Neutrophil (primary cell): ENCODE measurements around the gene PADI2.

Experiments
- H3K27ac ChIP-seq: fragments of 200-600 bp; sonication (generic); 2 replicates; pipeline ENCODE4 v1.5.1; 2016; ENCODE audit warnings: mild to moderate bottlenecking, moderate library complexity
- H3K27me3 ChIP-seq: fragments of 200-600 bp; sonication (generic); 2 replicates; pipeline ENCODE4 v1.6.0; 2016; ENCODE audit warnings: mild to moderate bottlenecking
- H3K36me3 ChIP-seq: fragments of 200-600 bp; sonication (generic); 2 replicates; pipeline ENCODE4 v1.5.1; 2017
- H3K4me1 ChIP-seq, 2 experiments: fragments of 200-600 bp in 1 of 2; sonication (generic) in 1 of 2; 1 replicate in 1 of 2; 2 replicates in 1 of 2; pipeline versions ENCODE4 v1.5.1 to v1.6.1; 2013 to 2016; ENCODE audit warnings: low read depth in 1 of 2, low read length in 1 of 2, mild to moderate bottlenecking in 1 of 2, moderate library complexity in 1 of 2; ENCODE audit not compliant: control insufficient read depth in 1 of 2, insufficient read depth in 1 of 2
- H3K4me3 ChIP-seq, 2 experiments: fragments of 200-600 bp in 1 of 2; sonication (generic) in 1 of 2; 1 replicate in 1 of 2; 2 replicates in 1 of 2; pipeline ENCODE4 v1.5.1; 2013 to 2016; ENCODE audit warnings: low read depth in 1 of 2, low read length in 1 of 2, mild to moderate bottlenecking in 1 of 2, moderate library complexity in 1 of 2
- H3K9me3 ChIP-seq: fragments of 200-600 bp; sonication (generic); 2 replicates; pipeline ENCODE4 v1.5.1; 2016
- CTCF ChIP-seq: fragments of 200-600 bp; sonication (generic); IDR thresholded peaks from 2 replicates; pipeline ENCODE4 v1.5.1; 2016; ENCODE audit warnings: antibody characterized with exemption

PADI2 gene

GRCh38 chr1:17137441-17137840 is 18.2 kb upstream of the PADI2 start:
- no peak overlapping the region for H3K27ac ChIP-seq
- no peaks in the 10 kb centered on the region for H3K36me3 ChIP-seq
- no peaks in the 10 kb centered on the region for H3K4me1 ChIP-seq
- no peak for TF ChIP-seq CTCF
- no peak overlapping the region for H3K4me3 ChIP-seq
- H3K27me3 ChIP-seq: no peaks in the 10 kb centered on the region
- no peaks in the 10 kb centered on the region for H3K9me3 ChIP-seq

DNA sequence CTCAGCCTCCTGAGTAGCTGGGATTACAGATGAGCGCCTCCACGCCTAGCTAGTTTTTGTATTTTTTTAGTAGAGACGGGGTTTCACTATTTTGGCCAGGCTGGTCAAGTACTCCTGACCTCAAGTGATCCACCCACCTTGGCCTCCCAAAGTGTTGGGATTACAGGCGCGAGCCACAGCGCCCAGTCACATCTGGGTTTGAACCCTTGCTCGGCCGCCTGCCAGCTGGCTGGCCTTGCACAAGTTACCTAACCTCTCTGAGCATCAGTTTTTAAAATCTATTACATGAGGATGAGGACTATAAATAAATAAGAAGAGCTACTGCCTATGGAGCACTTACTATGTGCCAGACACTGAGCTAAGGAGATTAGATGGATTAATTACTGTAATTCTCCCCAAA is 17.7 kb upstream of the PADI2 start:
- Histone ChIP-seq H3K27me3 (no peaks in the 10 kb centered on the region), H3K4me1 (no peaks in the 10 kb centered on the region), H3K27ac (no peak overlapping the region), H3K36me3 (no peaks in the 10 kb centered on the region), H3K9me3 (no peaks in the 10 kb centered on the region), H3K4me3 (no peak overlapping the region)
- no peak for TF ChIP-seq CTCF

DNA sequence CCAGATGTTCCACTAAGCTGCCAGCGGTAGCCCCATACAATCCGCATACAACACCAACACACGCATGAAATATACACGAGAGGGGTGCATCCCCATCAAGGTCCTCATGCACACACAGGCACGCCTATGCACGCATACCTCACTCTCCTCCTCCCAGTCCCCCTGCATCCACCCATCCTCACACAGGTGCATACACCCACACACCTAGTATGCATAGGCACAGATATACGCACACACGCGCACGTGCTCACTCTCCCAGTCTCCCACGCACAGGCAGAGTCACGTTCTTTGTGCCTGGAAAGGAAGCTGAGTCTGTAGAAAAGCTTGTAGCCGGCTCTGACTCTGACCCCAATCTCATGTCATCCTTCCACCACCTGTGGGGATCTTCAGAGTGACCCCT is 16.9 kb upstream of the PADI2 start:
- H3K4me3 ChIP-seq: no peak overlapping the region
- H3K36me3 ChIP-seq: no peaks in the 10 kb centered on the region
- no peaks in the 10 kb centered on the region for H3K9me3 ChIP-seq
- no peak overlapping the region for H3K27ac ChIP-seq
- H3K4me1 ChIP-seq: no peaks in the 10 kb centered on the region
- H3K27me3 ChIP-seq: no peaks in the 10 kb centered on the region
- no peak for TF ChIP-seq CTCF

- no peaks in the 10 kb centered on the region for H3K9me3 ChIP-seq
- no peaks in the 10 kb centered on the region for H3K27me3 ChIP-seq
- no peaks in the 10 kb centered on the region for H3K36me3 ChIP-seq
- no peak for TF ChIP-seq CTCF
- H3K4me1 ChIP-seq: no peaks in the 10 kb centered on the region
- no peak overlapping the region for H3K4me3 ChIP-seq
- H3K27ac ChIP-seq: no peak overlapping the region
Observed at GRCh38 chr1:17135530-17135929, 16.3 kb upstream of the PADI2 start.

DNA sequence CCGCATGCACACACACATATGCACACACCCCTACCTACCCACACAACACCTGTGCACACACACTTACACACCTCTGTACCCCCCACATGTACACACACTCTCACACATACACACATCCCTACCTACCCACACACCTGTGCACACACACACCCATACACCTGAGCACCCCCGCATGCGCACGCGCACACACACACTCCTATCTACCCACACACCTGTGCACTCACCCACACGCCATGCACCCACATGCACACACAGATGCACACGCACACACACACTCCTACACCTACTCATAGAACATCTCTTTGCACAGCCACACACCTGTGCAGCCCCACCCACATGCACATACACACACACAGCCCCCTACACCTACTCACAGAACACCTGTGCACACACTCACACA is 15.5 kb upstream of the PADI2 start:
- Histone ChIP-seq H3K4me1 (no peaks in the 10 kb centered on the region), H3K4me3 (no peak overlapping the region), H3K27me3 (no peaks in the 10 kb centered on the region), H3K9me3 (no peaks in the 10 kb centered on the region), H3K36me3 (no peaks in the 10 kb centered on the region), H3K27ac (no peak overlapping the region)
- TF ChIP-seq CTCF: no peak

- Histone ChIP-seq H3K36me3 (no peaks in the 10 kb centered on the region), H3K4me3 (no peak overlapping the region), H3K27ac (no peak overlapping the region), H3K27me3 (no peaks in the 10 kb centered on the region), H3K9me3 (no peaks in the 10 kb centered on the region), H3K4me1 (no peaks in the 10 kb centered on the region)
- TF ChIP-seq CTCF: no peak
Observed at GRCh38 chr1:17134034-17134433, 14.8 kb upstream of the PADI2 start.
